NCI-H1436 (cell line): ENCODE measurements around the gene VPS26B.
"Not testable (repeated sequence)": the region's sequence is repeated elsewhere in the genome, so short reads cannot be mapped to it uniquely, and the experiment has no call there.

Source experiments
- DNase-seq: peaks from one replicate; lab custom pipeline; 2025; lab: John Stamatoyannopoulos, UW

The VPS26B gene

GRCh38 chr11:134281635-134282034 is 57.2 kb downstream of the VPS26B start:
- DNase-seq, result not testable (repeated sequence)

- DNase-seq, result no peak
Observed at GRCh38 chr11:134282121-134283045, 57.9 kb downstream of the VPS26B start.

GRCh38 chr11:134283461-134284230 is 59.2 kb downstream of the VPS26B start:
- DNase-seq, result no peak

- DNase-seq, result not testable (repeated sequence)
Observed at GRCh38 chr11:134284349-134284748, 59.9 kb downstream of the VPS26B start.

GRCh38 chr11:134287561-134287960 is 63.1 kb downstream of the VPS26B start:
- DNase-seq, result no peak

GRCh38 chr11:134288486-134288885 is 64.0 kb downstream of the VPS26B start:
- no peak for DNase-seq

- no peak for DNase-seq
Observed at GRCh38 chr11:134289167-134289566, 64.7 kb downstream of the VPS26B start.

GRCh38 chr11:134289789-134290188 is 65.3 kb downstream of the VPS26B start:
- DNase-seq, result no peak

GRCh38 chr11:134290646-134291045 is 66.2 kb downstream of the VPS26B start:
- DNase-seq, result no peak

- no peak for DNase-seq
Observed at GRCh38 chr11:134291196-134291595, 66.7 kb downstream of the VPS26B start.

GRCh38 chr11:134292661-134293060 is 68.2 kb downstream of the VPS26B start:
- DNase-seq, result no peak

- no peak for DNase-seq
Observed at GRCh38 chr11:134293119-134294113, 68.9 kb downstream of the VPS26B start.

GRCh38 chr11:134294664-134295063 is 70.2 kb downstream of the VPS26B start:
- DNase-seq, result no peak
